Colon (tissue), 2 donors: ENCODE results near the gene AUH.
"Not testable (repeated sequence)": the region's sequence is repeated elsewhere in the genome, so short reads cannot be mapped to it uniquely, and the experiment has no call there.

Experiments
- FAIRE-seq: peaks from 2 replicates; lab custom pipeline; 2012; peaks lifted over from hg19 to GRCh38; lab: Jason Lieb, UNC
- donor health status: control.
- donor health status: control.

AUH gene

DNA sequence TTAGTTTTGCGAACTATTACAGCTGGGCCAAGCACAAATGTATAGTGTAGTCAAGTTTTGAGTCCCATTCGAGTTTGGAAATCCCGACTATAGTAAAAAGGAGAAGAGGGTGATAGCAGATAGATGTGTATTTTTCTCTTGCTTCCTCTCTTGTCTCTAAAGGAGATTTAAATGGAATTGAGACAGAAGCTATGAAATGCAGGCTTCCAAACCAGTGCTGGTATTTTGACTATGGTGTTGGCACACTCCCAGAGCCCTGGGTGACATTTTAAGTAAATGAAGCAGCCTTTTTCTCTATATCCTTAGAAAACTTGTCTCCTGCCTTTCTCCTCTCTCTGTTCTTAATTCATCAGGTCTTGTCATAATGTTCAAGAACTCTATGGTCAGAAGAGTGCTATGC, 17.7 kb upstream of the AUH start:
- no peak for FAIRE-seq

DNA sequence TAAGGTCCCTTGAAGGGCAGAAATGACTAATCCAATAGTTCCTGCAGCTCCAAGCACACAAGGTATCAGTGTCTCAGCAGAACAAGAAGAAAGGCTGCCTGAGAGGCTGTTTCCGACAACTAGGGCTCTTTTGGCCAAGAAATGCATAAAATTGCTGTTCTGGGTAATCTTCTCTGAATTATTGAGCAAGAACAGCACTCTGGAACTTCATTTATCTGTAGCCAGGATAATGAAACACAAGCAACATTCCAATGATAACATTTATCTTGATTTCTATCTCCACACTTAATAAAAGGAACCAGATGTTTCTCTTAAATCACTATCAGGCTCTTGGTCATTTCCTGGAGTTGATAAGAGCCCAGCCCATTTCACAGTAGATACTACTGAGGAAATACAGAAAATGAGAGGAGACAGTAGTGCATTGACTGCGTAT, 17.0 kb upstream of the AUH start:
- FAIRE-seq = no peak

DNA sequence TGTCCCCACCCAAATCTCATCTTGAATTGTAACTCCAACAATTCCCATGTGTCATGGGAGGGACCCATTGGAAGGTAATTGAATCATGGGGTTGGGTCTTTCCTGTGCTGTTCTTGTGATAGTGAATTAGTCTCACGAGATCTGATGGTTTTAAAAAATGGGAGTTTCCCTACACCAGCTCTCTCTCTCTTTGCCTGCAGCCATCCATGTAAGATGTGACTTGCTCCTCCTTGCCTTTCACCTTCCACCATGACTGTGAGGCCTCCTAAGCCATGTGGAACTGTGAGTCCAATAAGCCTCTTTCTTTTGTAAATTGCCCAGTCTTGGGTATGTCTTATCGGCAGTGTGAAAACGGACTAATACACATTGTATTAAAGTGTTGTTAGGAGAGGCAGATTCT, 16.3 kb upstream of the AUH start:
- FAIRE-seq = not testable (repeated sequence)

DNA sequence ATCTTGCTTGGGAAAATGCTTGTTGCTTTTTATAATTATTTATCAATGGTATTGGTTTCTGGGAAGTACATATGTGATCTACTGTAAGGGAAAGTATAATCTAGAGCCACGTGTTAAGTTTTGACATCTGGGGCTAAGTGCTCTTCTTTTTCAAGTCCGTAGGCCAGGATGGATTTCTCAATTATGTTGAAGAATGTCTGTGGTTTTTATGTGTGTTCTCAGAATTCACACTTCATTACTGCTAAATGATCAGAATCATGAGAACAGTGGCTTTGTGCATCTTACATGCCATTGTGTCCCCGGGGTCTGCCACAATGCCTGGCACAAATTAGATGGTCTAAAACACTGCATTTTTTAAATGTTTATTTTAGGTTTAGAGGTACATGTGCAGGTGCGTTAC, 14.5 kb upstream of the AUH start:
- no peak for FAIRE-seq

DNA sequence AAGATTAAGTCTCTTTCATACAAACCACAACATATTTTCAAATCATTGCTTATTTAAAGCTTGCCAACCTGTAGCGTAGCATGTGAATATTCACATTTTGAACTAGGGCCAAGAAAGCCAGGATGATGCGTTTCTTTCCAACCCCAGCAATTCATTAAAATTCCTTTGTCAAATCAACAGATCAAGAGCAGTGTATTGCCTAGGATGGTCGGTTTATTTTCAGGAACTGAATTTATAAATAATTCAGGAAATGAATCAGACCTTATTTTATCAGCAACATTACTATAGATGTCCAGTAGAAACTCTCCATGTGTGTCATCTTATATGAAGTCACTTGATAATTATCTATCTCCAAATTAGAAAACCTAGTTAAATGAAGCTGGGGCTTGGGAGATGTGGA, 13.2 kb upstream of the AUH start:
- FAIRE-seq = no peak

DNA sequence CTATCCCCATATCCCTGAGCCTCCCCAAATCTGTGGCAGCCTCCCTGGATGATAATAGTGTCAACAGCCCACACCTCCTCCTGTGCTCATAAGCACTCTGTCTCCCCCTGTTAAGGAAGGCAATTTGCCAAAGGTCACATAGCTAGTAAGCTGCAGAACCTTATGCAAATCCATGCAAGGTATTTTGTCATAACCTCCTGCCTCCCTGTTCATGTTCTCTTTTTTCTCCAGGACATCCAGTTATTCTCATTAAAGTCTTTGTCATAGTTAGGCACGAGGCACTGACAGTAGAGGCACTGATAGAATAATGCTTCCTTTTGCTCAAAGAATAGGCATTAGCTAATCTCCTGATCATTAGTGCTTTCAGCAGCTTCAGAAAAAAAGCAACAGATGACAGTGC, 10.2 kb upstream of the AUH start:
- no peak for FAIRE-seq

DNA sequence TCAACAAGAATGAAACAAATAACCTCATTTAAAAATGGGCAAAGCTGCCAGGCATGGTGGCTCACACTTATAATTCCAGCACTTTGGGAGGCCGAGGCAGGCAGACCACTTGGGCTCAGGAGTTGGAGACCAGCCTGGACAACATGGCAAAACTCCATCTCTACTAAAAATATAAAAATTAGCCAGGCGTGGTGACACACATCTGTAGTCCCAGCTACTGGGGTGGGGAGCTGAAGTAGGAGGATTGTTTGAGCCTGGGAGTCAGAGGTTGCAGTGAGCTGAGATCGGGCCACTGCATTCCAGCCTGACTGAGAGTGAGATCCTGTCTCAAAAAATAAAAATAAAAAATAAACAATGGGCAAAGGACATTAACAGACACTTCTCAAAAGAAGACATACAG, 8.3 kb upstream of the AUH start:
- not testable (repeated sequence) for FAIRE-seq

DNA sequence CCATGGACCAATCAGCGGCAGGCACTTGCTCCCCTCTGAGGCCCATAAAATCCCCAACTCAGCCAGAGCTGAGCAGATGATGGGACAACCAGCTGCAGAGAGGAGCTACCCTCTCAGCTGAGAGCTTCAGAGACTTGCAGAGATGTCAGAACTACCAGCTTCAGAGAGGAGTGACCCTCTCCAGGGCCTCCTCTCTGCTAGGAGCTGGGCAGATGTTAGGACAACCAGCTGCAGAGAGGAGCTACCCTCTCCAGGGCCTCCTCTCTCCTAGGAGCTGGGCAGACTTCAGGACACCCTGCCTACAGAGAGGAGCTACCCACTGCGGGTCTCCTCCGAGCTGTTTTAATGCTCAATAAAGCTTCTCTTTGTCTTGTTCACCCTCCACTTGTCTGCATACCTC, 3.0 kb upstream of the AUH start:
- no peak for FAIRE-seq

DNA sequence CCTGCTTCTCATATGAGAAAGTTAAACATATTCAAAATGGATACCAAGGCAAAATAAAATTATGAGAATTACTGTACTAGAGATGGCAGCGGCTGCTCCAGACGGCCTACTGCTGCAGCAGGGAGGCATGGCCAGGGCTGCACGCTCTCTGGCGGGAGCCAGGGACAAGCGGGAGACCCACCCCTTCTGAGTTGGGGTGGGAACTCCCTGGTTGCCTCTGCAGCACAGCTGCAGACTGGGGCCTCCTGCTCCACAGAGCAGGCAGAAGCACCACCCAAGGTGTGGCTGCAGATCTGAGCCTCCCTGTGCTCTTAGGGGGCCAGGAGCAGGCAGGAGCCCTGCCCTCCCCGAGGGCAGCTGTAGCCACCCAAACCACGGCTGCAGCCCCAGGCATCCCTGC, 2.3 kb upstream of the AUH start:
- no peak for FAIRE-seq

DNA sequence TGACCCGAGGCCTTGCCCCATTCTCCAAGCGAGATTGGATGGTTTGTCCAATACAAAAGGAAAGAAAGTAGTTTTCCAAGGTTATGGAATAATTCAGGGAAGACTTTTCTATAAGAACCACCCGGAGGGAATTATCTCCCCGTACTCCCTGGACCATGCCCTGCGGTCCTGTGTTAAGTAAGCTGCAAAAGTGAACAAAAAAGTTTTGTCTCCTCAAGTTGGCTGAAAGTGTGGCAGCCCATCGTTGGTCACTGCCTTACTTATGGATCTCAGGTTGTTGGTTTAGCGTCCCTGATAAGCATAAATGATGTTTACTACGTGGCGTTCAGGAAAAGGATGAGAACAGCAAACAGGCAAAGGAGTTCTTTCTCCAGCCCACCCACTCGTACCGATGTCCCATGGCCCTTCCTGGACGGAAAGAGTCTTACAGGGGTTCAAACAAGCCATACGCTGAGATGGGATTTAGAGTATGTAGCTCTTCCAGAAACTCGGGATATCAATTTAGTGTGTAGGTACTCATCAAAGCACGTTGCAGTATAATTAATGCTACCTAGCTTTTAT, 413 bp upstream of the AUH start:
- no peak for FAIRE-seq

DNA sequence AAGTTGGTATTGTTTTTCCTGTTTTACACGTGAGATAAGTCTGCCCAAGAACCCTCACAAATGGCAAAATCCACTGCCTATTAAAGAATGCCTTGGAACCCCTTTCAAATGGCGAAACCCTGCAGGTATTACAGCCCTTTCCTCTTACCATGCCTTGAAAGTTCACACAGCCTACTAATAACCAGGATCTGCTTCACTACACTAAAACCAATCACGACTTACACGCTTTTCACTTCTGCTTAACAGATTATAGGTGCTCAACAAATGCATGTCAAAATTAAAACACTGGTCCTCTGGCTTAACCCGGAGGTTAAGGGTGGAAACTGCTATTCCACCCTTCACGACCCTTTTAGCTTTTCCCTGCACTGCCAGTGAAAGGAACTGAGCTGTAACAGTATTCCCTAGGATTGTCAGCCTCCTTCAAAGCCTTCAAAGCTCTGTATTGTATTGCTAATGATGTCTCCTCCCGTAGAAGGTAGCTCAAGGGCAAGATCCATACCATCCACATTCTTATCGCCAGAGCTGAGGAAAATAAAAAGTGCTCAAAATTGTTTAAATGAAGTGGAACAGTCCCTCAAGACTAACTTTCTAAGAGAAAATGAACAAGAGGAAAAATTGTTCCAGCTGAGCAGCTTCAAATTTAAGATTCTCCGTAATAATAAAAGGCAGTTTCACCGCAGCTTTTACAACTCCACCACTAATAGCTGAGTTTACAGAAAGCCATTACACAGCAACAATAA, 997 bp downstream of the AUH start:
- no peak for FAIRE-seq

DNA sequence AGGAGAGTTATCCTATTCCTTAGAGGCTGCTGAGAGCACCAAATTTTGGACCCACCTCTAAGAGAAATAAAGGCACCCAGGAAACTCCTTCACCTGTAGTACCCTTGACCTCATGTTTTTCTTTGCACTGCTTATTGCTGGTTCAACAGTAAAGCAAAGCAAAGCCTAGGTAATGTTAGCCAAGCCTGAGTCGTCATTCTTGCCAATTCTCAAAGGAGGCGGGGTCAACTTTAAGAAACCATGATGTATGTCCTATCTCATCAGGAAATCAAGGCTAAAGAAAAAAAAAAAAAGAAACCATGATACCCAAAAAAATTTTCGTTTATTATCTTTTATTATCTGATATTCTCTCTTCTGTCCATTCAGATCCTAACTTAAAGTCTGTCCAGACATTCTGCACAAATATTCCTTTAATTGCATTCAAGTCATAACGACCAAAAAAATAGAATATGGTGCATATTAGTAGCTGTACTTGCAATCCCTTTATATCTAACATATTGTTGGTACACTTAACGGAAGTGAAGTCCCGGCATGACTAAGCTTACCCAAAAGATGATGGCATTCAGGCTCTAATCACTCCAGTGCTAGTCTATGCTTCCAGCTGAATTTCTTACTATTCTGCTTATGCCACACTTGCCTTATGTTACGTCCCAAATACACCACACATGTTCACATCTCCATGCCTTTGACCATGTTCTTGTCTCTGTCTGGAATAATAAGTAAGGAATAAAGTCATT, 1.8 kb downstream of the AUH start:
- FAIRE-seq = no peak

DNA sequence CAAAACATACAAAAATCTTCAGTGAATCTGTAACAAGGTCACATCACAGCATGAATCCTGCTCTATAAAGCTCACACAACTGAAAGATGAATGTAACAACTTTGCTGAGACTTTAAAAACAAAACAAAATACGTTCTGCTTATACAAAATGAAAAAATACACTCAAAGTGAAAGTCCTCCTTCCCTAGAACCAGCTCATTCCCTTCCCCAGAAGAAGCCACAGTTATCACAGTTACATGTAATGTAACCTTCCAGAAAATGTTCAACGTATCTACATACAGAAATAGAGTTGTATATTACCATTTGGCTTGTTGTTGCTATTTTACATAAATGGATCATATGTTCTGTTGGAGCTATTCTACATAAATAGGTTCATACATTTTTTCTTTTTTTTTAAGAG, 2.6 kb downstream of the AUH start:
- FAIRE-seq = no peak

DNA sequence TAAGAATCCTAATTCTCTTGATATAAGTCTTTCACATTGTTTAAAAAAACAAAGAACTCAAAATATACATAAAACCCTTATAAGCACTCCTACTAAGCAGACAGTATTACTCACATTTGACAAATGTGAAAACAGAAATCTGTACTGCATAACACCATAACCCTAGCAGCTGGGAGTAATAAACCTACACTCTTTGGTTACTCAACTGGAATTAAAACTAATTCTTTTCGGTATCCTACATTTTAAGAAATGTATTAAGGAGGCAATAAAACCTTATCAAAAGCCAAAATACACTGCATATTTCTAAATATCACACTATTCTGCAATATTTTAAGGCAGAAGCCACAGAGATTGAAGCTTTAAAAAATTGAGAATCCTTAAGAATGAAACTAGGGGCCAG, 6.8 kb downstream of the AUH start:
- FAIRE-seq = no peak

DNA sequence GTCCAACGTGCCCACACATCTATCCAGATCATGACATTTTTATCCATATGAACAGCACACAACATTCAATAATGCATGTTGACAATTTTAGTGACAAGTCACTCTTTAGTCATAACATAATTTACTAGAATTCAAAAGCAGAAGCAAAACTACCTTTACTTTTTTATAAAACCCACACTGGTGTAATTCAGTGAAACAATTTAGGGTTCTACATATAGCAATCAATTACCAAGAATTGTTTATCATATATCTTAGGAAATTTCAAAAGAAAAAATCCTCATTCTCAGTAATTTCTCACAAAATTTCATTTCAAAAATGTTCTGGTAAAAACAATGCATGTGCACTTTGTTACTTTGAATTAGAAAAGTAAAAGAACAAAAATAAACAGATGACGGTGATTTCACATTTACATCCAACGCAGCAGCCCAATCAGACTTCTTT, 12.6 kb downstream of the AUH start:
- no peak for FAIRE-seq

DNA sequence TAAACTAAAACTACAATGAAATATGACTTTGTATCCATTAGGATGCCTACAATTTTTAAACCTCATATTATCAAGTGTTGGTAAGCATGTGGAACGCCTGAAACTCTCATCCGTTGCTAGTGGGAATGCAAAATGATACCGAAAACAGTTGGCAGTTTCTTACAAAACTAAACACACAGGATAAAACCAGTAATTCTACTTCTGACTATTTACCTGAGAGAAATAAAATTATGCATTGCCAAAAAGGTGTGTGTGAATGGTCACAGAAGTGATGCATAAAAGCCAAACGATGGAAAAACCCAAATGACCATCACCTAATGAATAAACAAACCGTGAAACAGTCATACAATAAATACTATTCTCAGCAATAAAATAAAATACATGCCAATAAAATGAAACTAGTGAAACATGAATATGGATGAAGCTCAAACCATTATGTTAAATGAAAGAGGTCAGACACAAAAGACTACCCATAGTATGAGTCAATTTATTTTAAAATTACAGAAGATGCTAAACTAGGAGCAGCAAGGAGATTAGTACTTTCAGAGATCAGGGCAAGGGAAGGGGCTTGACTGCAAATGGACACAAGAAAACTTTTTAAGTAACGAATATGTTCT, 13.4 kb downstream of the AUH start:
- no peak for FAIRE-seq

DNA sequence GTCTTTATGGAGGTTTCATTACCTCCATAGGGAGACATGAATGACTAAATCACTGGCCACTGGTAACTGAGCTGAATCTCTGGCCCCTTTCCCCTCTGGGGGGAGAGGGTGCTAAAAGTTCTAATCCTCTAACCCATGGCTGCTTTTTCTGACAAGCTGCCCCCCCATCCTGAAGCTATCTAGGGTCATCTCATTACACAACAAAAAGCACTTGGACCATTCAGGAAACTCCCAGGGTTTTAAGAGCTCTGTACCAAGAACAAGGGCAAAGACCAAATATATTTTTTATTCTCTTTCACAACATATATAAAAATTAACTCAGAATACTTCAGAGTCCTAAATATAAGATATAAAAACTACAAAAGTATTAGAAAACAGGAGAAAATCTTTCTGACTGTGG, 14.3 kb downstream of the AUH start:
- no peak for FAIRE-seq

DNA sequence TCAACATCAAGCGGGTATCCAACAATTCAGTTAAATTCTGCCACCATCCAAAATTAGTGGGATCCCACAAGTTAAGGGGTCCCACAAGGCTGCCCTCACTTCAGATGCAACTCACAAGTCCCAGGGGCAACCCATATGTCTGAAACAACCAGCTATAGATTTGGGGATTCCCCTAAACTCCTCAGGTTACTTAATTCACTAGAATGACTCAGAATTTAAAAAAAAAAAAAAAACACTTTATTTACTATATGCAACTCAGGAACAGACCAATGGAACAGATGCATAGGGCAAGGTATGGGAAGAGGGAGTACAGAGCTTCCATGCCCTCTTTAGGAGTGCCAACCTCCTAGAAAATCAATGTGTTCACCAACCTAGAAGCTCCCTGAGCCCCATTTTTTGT, 15.1 kb downstream of the AUH start:
- no peak for FAIRE-seq

DNA sequence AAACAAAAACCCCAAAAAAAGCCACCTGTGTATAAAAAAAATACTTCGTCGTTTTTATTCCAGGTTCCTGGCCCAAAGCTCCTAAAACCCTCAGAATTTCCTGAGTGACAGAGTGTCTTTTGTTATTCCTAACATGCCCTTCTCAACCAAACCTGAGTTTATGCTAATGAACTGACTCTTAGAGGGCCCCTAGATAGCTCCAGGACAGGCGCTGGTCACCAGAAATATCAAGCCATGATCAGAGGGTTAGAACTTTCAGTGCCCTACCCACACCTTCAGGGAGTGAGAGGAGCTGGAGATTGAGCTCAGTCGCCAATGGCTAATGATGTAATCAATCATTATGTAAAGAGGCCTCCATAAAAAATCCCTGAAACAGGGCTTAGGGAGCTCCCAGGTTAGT, 15.7 kb downstream of the AUH start:
- no peak for FAIRE-seq

DNA sequence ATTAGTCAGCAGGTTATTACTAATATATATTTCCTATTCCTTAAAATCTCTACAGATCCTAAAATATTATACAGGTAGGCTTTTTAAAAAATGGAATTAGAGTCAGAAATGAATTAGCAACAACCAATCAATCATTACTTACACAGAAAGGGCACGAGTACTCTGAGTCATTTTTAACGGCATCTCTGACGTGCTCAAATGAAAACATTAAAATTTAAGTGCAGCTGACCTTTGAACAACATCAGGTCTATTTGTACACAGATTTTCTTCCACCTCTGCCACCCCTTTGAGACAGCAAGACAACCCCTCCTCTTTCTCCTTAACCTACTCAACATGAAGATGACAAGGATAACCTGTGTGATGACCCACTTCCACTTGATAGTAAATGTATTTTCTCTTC, 19.1 kb downstream of the AUH start:
- FAIRE-seq = no peak

DNA sequence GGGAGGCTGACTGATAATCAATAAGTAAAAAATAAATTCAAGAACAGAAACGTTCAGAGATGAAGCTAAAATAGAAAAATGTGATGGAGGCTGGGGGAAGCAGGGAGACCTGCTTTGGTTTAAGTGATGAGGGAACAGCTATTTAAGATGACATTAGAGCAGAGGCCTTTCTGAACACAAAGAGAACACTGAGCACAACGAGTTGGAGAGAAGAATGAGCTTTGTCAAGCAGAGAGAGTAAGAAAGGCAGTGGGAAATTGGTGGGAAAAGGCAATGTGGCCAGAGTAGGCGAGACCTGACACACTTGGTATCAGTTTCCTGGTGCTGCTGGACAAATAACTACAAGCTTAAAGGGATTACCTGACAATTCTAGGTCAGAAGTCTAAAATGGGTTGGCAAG, 20.0 kb downstream of the AUH start:
- FAIRE-seq = no peak

DNA sequence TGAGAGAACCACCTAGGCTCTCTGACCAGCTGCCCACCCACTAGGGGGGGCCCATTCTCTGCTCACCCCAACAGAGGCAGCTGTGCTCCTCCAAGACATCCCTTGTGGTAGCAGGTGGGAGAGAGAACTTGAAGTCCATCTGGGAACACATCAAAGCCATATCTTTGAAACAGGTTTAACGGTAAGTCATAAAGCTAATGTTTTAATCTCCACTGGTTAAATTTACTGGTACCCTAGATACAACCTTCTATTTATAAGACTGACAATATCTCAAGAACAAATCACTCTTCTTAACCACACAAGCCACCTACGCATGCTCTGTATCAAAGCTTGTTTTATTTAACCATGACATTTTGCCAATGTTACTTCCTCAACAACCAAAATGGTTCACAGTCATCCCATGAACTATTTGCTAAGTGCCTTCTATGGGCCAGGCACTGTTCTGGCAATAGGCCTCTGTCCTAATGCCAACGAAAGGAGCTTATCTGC, 20.4 kb downstream of the AUH start:
- no peak for FAIRE-seq

DNA sequence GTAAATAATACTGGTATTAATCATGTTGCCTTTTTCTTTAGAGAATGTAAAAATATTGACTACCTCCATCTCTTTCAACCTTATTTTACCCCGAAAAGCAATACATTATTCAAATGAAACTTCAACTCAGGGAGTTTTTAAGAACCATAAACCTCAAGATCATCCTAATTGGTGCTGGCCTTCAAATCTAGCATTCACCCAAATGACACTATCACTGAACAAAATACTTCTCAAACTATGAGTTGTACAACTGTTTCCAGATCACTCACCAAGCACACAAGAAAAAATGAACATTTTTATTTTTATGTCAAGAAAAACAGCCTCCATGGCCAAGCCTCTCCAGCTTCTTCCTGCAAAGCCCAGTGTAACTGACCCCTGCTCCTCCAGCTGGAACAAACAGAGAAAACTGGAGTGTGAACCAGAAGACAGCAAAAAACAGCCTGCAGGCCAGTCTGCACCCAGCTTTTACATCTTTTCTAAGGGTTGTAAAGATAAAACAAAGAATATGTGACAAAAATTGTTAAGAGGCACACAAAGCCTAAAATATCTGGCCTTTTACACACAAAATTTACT, 21.2 kb downstream of the AUH start:
- FAIRE-seq = no peak
